Activated CD4-positive, alpha-beta T cell treated with anti-CD3 and anti-CD28 coated beads, Interleukin-10, Interleukin-2, amounts not matched to agents 100 ng/mL and 50 ng/mL, durations not matched to agents 16 hours and 8 hours (primary cell): ENCODE results near the gene CLDN4.

Experiments
- DNase-seq: peaks from one replicate; pipeline ENCODE4 v3.0.0-alpha.2; 2020

CLDN4 gene

GRCh38 chr7:73876973-73877372, 46.2 kb downstream of the CLDN4 start:
- no peak for DNase-seq

GRCh38 chr7:73879977-73880681, 49.3 kb downstream of the CLDN4 start:
- no peak for DNase-seq

GRCh38 chr7:73880755-73881328, 50.0 kb downstream of the CLDN4 start:
- DNase-seq = no peak

- DNase-seq = no peak
Observed at GRCh38 chr7:73881352-73882046, 50.7 kb downstream of the CLDN4 start.

GRCh38 chr7:73882047-73882402, 51.2 kb downstream of the CLDN4 start:
- no peak for DNase-seq
